CD1c-positive myeloid dendritic cell (primary cell): ENCODE measurements around the gene MORC1.
A peak's percentile ranks its signal among the peaks of the same experiment; 100 is the strongest.
"Not testable (repeated sequence)": the region's sequence is repeated elsewhere in the genome, so short reads cannot be mapped to it uniquely, and the experiment has no call there.

Source experiments
- DNase-seq: peaks from one replicate; pipeline ENCODE4 v3.0.0-alpha.2; 2016; ENCODE audit errors: extremely low spot score

MORC1 gene, protein sequence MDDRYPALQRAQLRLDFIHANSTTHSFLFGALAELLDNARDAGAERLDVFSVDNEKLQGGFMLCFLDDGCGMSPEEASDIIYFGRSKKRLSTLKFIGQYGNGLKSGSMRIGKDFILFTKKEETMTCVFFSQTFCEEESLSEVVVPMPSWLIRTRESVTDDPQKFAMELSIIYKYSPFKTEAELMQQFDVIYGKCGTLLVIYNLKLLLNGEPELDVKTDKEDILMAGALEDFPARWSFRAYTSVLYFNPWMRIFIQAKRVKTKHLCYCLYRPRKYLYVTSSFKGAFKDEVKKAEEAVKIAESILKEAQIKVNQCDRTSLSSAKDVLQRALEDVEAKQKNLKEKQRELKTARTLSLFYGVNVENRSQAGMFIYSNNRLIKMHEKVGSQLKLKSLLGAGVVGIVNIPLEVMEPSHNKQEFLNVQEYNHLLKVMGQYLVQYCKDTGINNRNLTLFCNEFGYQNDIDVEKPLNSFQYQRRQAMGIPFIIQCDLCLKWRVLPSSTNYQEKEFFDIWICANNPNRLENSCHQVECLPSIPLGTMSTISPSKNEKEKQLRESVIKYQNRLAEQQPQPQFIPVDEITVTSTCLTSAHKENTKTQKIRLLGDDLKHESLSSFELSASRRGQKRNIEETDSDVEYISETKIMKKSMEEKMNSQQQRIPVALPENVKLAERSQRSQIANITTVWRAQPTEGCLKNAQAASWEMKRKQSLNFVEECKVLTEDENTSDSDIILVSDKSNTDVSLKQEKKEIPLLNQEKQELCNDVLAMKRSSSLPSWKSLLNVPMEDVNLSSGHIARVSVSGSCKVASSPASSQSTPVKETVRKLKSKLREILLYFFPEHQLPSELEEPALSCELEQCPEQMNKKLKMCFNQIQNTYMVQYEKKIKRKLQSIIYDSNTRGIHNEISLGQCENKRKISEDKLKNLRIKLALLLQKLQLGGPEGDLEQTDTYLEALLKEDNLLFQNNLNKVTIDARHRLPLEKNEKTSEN

DNA sequence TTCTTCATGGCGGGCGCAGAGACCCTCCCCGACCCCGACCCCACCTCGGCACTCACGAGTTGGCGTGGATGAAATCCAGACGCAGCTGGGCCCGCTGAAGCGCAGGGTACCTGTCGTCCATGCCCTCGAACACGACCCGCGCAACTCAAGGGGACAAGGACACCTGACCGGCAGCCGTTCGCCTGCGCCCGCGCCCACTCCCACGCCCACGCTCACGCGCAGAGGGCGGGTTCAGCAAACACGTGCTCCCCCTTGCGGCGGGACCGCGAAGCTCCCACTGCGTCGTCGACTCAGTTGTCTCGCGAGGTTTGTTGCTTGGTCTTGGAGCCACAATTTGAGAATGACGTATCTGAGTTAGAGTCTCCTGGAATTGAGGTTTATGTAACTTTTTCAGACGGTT is at the start of gene MORC1:
TSS of gene MORC1 (minus strand) at position 196 of the 400 bp plus-strand sequence. CDS start at position 121, 75 bp downstream.
- DNase-seq, result no peak

DNA sequence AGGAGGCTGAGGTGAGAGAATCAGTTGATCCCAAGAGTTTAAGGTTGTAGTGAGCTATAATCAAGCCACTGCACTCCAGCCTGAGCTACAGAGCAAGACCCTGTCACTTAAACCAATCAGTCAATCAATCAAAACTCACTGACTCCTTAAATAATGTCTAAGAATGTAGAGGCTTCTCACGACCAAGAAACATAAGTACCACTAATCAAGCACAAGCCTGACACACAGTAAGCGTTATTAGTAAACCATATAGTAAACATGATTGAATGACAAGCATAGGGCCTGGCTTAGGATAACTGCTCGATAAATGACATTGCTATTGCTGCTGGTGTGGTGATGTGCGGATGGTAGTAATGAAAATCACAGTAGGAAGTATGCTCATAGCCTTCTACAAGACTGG is 48.0 kb upstream of the MORC1 start:
- no peak for DNase-seq

DNA sequence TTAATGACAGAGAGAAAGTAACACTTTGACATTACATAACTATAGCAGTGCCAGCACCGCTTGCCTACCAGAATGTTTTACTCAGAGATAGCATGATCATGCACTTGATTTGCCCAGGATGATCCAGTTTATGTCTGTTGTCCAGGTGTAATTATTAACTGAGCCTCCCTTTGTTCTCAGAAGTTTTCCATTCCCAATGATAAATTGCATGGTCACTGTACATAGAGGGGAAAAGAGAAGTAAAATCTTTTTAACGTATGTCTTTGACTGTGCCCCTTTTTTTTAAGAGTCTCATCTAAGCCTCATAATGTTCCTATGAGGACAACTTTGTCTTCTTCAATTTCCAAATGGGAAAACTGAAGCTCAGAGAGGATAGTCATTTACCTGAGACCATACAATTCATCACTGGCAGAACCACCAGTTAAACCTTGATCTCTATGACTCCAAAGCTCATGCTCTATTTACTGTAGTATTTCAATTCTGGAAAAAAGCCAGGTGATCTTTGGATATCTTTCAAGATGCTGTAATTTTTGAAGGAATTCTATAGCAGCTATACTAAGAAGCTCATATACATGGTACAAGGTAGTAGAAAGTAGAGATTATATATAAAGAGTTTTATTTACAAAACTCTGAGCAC is 43.7 kb upstream of the MORC1 start:
- no peak for DNase-seq

DNA sequence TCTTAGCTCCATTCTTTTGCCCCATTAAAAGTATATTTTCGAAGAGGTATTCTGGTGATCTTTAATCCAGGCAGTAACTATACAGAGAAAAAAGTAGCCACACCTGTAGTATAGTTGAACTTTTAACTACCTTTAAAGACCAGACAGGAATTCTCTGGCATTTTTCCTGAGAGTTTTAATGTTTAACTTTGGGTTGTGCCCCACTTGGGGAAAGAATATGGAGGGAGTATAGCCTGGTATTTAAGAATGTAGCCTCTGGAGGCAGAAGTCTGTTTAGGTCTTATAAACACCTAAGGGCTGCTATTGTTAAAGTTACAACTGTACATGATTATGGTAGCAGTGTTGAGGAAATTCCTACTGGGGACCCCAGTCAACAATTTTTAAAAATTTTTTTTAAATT is 37.9 kb upstream of the MORC1 start:
- no peak for DNase-seq

DNA sequence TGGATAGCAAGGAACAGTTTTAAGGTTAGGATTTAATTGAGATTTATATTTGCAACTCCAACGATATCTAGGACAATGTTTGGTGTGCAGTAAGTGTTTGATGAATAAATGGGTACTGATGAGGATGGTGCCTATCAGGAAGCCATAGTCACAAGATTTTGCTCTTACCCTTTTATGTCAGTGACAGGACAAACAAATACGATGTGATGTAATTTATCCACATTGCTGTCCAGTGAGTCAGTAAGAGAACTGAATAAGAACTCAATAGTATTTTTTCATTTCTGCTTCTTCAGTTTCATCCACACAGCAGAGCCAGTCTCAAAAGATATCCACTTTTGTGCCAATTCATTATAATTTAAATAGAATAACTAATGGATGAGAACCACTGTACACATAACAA is 37.0 kb upstream of the MORC1 start:
- no peak for DNase-seq

DNA sequence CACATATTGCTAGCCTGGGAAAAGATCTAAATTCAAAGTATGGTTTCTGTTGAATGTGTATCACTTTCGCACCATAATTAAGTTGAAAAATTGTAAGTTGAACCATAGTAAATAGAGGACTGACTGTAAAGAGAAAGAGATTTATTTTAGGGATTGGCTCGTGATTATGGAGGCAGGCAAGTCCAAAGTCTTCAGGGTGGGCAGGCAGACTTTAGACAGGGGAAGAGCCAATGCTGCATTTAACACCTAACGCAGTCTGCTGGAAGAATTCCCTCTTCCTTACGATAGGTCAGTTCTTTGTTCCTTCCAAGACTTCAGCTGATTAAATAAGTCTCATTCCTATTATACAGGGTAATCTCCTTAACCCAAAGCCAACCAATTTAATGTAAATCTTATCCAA is 34.4 kb upstream of the MORC1 start:
- no peak for DNase-seq

DNA sequence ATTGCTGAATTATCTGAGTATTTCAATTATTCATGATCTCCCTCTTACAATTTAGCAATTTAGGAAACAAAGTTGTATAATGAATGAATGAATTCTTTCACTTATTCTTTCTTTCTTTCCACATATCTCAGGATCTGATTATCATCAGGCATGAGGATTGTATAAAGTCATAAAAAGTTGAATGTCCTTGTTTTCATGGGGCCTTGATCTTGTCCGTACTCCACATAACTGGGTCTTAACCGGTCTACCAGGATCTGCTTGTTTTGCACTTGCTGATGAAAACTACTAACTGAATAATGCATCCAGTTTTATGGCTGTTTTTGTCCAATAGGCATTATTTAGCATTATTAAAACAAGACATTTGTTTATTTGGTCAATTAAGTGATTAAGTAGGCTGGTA is 31.1 kb upstream of the MORC1 start:
- DNase-seq, result no peak

DNA sequence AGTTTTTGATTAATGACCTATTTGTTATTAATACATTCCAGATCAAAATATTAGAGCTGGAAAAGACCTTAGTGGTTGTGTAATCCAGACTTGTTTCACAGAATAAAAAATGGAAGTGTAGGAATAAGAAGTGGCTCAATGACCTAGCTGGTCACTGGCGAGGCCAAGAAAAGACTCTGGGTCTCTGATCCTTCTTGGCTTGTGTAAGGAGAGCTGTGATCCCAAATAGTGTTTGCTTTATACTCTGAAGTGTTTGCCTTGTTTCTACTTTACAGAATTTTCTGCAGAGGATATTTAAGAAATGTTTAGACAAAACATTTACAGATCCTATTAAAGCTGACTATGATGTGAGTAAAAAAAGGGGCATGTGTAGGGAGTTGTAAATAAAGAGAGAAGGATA is 25.7 kb upstream of the MORC1 start:
- no peak for DNase-seq

DNA sequence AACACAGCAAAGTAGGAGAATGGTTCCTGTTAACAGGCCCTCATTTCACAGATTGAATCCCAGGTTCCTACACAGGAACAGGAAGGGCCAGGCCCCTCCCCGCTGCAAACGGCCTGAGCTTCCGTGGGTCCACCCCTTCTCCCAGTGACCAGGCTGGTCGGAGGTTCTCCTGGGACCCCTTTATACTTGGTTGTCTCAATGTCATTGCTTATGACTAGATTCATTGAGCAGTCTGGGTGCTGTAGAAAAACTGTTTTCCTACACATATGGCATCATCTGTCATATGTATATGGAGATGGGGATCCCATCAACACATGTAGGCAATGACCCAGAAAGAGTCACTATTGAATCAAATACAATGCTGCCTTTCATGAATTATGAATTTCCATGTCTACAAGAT is 22.4 kb upstream of the MORC1 start:
- no peak for DNase-seq

DNA sequence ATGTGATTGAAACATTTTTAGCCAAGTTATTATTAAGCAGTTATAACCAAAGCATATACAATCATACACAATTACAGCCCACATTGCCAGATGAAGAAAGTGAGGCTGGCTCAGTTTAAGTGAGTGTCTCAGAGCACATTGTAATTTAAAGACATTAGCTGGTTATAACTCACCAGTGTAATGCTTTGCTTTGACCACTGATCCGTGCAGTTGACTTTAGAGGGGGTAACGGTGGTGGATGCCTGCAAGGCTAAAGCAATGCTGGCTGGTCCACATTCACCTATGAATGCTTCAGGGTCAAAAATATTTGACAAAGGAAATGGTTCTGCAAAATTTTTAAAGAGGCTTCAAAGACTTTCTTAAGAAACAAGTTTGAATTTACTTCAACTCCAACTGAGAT is 19.8 kb upstream of the MORC1 start:
- no peak for DNase-seq

DNA sequence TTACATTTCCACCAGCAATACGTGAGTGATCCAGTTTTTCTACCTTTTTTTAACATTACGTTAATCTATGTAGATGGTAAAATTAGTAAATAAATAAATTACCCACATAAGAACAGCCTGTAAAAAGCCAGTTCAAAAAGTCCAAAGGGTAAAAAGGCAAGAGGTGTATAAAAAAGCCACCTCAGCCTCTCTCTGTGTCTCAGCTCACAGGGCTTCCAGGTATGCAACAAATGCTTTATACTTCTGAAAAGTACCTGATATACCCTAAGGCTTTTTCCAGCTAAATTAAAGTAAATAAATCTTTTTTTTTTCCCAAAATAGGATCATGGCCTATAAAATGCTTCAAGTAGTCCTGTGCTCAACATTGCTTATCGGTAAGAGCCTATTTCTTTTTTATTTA is 18.6 kb upstream of the MORC1 start, which contains the start of gene C3orf85:
TSS of gene C3orf85 (plus strand) at position 197 of the 400 bp plus-strand sequence. CDS start at position 326, 129 bp downstream.
- DNase-seq, result no peak

DNA sequence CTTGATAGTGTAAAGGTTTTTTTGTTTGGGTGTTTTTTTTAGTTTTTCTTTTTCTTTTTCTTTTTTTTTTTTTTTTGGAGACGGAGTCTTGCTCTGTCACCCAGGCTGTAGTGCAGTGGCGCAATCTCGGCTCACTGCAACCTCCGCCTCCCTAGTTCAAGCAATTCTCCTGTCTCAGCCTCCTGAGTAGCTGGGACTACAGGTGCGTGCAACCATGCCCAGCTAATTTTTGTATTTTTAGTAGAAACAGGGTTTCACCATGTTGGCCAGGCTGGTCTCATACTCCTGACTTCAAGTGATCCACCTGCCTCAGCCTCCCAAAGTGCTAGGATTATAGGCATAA is 15.5 kb upstream of the MORC1 start:
- not testable (repeated sequence) for DNase-seq

DNA sequence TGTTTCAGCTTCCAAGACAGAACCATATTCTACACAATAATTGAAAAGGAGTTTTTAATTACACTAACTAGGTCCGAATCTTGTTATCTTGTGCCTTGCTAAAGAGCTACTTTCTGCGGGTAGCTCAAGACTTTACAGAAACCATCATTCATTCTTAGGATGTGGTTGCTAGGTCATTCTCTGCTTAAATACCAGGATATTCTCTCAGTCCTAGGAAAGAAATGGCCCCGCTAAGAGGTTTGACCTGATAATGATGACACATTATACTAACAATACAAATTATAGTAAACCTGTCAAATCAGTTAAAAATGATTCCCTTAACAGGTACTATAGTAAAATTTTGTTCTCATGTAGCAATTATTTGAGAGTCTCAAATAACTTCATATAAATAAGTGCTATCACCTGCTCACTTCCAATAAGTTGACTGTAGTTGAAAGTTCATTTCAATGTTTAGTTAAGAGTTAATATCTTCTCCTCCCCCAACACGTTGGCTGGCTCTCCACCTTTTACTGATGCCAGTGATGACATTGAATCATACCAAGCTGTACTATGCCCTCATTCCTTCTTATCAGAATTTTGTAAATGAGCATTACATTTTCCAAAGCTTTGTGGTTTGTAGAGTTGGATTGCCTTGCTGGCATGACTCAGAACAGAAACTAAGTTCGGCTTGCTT is 15.0 kb upstream of the MORC1 start:
- no peak for DNase-seq

DNA sequence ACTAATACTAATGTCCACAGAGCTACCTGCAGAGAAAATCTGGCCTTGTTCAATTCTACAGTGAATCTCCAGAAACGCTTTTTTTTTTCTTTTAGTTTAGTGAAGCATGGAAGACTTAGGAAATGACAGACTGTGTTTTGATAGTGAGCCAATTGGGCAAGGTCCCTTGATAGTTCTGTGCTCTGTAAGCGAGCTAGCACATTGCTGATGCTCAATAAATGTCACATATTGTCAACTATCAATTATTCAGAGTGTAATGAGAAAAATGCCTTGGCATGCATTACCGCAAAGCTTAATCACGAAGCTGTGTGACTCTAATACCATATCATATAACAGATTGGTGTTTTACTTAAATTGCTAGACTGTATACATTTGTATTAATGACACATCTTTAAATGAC is 13.3 kb upstream of the MORC1 start:
- DNase-seq, result no peak

DNA sequence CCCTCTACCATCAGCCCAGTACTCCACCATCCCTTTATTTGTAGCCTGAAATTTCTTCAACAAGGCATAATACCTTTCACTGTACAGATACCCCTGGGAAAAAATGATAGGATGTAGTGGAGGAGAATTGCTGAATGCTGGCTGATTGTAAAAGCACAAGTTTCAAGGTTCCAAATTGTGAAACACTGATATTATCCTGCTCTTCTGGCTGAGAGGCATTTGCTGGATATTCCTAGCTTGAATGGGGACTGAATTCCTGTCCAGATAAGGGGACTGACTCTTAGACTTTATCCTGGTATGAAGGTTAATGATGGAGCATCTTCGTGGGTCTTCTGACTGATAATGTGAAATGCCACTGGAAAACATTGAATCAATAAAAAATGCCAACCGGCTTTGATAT is 9.6 kb upstream of the MORC1 start:
- DNase-seq, result no peak

DNA sequence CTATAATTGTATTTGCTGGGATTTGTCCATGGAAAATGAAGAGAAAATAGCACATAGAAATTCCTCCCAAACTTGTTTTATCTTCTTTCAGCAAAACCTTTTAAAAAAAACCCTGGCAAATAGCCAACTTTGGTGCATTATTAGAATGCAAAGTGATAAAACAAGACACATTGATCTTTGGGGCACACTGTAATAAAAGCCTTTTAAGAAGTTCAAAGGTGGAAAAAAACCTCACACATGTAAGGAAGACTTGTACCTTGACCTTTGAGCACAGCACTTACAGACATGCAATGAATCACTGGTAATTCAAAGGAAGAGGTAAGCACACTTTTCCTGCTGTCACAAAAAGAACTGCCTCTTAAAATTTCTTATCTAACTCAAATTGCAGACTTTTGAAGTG is 8.0 kb upstream of the MORC1 start:
- no peak for DNase-seq

DNA sequence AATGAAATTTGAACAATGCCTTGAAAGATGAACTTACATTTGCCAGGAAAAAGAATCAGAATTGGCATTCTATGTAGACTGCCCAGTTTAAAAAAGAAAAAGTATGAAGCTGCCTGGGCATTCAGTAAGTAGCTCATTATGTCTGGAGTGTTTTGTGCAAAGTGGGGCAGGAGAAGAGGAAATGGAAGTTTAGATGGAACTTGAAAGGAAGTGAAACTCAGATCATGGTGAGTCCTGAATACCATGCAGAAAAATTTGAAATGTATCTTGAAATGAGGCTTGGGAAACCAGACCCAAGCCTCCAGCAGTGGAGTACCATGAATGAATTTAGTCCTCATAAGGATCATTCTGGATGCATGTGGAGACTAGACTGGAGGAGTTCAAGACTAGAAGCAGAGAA is 4.8 kb upstream of the MORC1 start:
- peak; percentile 54 for DNase-seq

DNA sequence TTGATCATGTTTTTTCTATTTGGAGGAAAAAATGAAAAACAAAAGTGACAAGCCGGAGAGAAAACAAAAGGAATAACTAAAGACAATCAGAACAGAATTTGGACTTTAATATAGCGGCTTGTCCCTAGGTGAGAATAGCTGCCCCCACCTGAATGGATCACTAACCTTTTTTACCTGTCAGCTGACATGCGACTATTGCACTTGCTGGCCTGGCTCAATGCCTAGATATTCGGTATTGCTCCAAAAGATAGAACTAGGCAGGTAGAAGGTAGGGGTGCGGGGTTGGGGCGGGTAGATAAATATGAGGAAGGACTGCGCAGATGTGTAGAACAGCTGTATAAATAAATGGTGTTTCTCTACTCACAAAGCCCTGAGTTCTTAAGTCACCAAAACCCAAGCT is 650 bp upstream of the MORC1 start:
- DNase-seq, result no peak

DNA sequence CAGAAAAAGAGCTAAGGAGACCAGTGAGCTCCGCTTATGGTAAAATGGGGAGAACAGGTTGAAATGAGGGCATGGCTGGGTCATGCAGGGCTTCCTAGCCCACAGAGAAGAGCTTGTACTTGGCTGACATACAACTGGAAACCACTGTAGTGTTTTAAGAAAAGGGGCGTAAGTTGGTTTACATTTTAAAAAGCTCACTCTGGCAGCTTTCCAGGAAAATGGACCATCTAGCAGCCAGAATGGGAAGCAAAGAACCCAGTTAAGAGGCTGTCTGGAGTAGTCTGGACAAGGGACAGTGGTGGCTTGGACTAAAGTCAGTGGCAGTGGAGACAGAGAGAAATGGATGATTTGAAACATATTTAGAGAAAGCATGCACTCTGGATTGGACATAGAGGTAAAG is 1.9 kb downstream of the MORC1 start:
- DNase-seq, result no peak

DNA sequence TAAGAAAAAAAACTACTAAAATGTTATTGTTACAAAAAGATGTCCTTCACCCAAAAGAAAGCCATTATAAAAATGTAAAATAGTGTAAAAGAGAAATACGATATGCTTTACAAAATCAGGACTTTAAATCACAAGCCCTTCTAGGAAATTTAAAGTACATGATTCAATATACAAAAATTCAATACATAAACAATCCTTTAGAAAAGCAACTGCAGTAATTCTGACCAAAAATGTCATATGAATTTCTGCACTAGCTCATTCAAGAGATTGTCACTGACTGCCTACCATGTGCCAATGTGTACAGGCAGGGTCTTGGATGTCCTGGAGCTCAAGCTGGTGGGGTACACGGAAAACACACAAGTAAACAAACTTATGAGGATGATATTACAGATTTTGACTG is 2.5 kb downstream of the MORC1 start:
- no peak for DNase-seq

DNA sequence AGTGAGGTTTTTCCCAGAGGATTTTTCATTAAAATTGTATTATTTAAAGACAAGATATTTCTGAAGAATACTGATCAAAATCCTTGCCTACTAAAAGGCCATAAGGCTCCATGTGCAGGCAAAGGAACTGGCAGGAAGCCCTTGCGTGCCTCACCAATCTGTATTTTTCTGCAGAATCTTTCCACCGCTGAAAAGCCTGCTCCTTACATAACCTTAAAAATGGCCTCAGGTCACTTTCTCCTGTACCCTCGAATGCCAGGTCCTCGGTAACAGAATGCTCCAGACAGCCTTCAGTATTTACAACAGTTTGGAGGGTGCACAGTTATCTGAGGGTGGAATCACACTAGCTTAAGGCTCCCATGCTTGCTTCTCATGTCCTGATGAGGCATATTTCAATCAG is 3.2 kb downstream of the MORC1 start:
- DNase-seq, result no peak
